HCT116 (cell line): Measurements from ENCODE around the gene TENM4. TPM values are rescaled to one million over a fixed set of nuclear protein-coding genes. Genes with fewer than 3 reads are reported as not detected.

Experiments
- ATAC-seq: fragments of 200-7000 bp; cut with Tn5 transposase; 2 replicates; pipeline ENCODE4 v1.9.1; 2020; ENCODE audit warnings: mild to moderate bottlenecking, moderate library complexity
- BruUV-seq: library from RNA; stranded (reverse); fragments of 400-500 nt; replicated peaks from 2 replicates; lab custom pipeline; 2021; lab: Mats Ljungman, UMichigan
- CTCF ChIA-PET: fragments of 300-600 bp; sonication (Branson Sonifier 250); formaldehyde crosslinking; loops from one replicate; lab custom pipeline; 2021; ENCODE audit warnings: antibody characterized with exemption; lab: Charles Lee
- POLR2A ChIA-PET: fragments of 300-600, 350-600 bp; sonication (Branson Sonifier 250); formaldehyde crosslinking; loops from one replicate; lab custom pipeline; 2021; ENCODE audit warnings: antibody characterized with exemption; lab: Charles Lee
- RAD21 ChIA-PET, 2 experiments: fragments of 300-600 bp; sonication (Branson Sonifier 250); formaldehyde crosslinking; loops; one replicate each; lab custom pipeline; 2023; ENCODE audit warnings: low total read pairs in 2 of 2; ENCODE audit not compliant: uncharacterized antibody in 2 of 2, unreplicated experiment in 2 of 2, low non-redundant PET in 1 of 2; lab: Charles Lee
- DNase-seq: peaks from one replicate; pipeline ENCODE4 v3.0.0-alpha.2; 2010; ENCODE audit warnings: low read depth, low spot score
- H2AFZ ChIP-seq: fragments of 200-600 bp; shearing (Covaris generic), sonication (generic); 2 replicates; pipeline ENCODE4 v1.6.1; 2017; ENCODE audit warnings: low read depth, mixed run types, mixed read lengths, antibody characterized with exemption, low read length; ENCODE audit not compliant: poor library complexity, severe bottlenecking
- H3K27ac ChIP-seq: 2 replicates; pipeline ENCODE4 v1.5.1; 2012; ENCODE audit warnings: low read depth, low read length
- H3K27me3 ChIP-seq: fragments of 200-600 bp; sonication (generic); 2 replicates; pipeline ENCODE4 v1.6.1; 2016; ENCODE audit warnings: mixed run types, low read length, mixed read lengths; ENCODE audit not compliant: insufficient read depth
- H3K36me3 ChIP-seq, 2 experiments: fragments of 200-500 bp in 1 of 2; fragments of 200-600 bp in 1 of 2; sonication (Bioruptor generic) in 1 of 2; sonication (generic) in 1 of 2; 2 replicates each; pipeline versions ENCODE4 v1.5.1 to v1.6.1; 2014 to 2016; ENCODE audit warnings: low read length in 2 of 2, inconsistent platforms in 1 of 2, mixed read lengths in 1 of 2, mixed run types in 1 of 2; ENCODE audit not compliant: insufficient read depth in 2 of 2, control insufficient read depth in 1 of 2
- H3K4me1 ChIP-seq, 2 experiments: fragments of 200-600 bp in 1 of 2; sonication (generic) in 1 of 2; 2 replicates each; pipeline versions ENCODE4 v1.5.1 to v1.6.1; 2012 to 2017; ENCODE audit warnings: low read length in 2 of 2, inconsistent platforms in 1 of 2, mild to moderate bottlenecking in 1 of 2, mixed read lengths in 1 of 2, mixed run types in 1 of 2, moderate library complexity in 1 of 2; ENCODE audit not compliant: insufficient read depth in 2 of 2, control insufficient read depth in 1 of 2
- H3K4me2 ChIP-seq: fragments of 200-600 bp; sonication (generic); 2 replicates; pipeline ENCODE4 v1.6.1; 2017; ENCODE audit warnings: mixed run types, low read length, mixed read lengths
- H3K4me3 ChIP-seq, 2 experiments: fragments of 200-600 bp in 1 of 2; sonication (generic) in 1 of 2; replicated peaks in 1 of 2; 2 replicates each; pipeline ENCODE4 v1.5.1; 2011 to 2016; ENCODE audit warnings: low read length in 2 of 2, control low read depth in 1 of 2, low read depth in 1 of 2, mild to moderate bottlenecking in 1 of 2, mixed read lengths in 1 of 2, mixed run types in 1 of 2
- H3K79me2 ChIP-seq: fragments of 200-600 bp; sonication (generic); 2 replicates; pipeline ENCODE4 v1.6.1; 2017; ENCODE audit warnings: mild to moderate bottlenecking, mixed run types, low read length, moderate library complexity, mixed read lengths; ENCODE audit not compliant: insufficient read depth
- H3K9ac ChIP-seq: fragments of 200-600 bp; sonication (generic); 2 replicates; pipeline ENCODE4 v1.6.1; 2016; ENCODE audit warnings: low read length, mixed read lengths
- H3K9me2 ChIP-seq: fragments of 200-600 bp; sonication (generic), shearing (Covaris generic); 2 replicates; pipeline ENCODE4 v1.6.1; 2017; ENCODE audit warnings: mixed run types, mild to moderate bottlenecking, moderate library complexity; ENCODE audit not compliant: insufficient read depth
- H3K9me3 ChIP-seq, 2 experiments: fragments of 200-500 bp in 1 of 2; fragments of 200-600 bp in 1 of 2; sonication (Bioruptor generic) in 1 of 2; sonication (generic) in 1 of 2; 2 replicates each; pipeline ENCODE4 v1.6.1; 2014 to 2017; ENCODE audit warnings: low read length in 2 of 2, mixed read lengths in 2 of 2, inconsistent platforms in 1 of 2, low read depth in 1 of 2, mild to moderate bottlenecking in 1 of 2, mixed run types in 1 of 2, moderate library complexity in 1 of 2; ENCODE audit not compliant: control insufficient read depth in 1 of 2, insufficient read depth in 1 of 2
- H4K20me1 ChIP-seq: fragments of 200-600 bp; sonication (generic), shearing (Covaris generic); 2 replicates; pipeline ENCODE4 v1.6.1; 2017; ENCODE audit warnings: mixed run types, mild to moderate bottlenecking, moderate library complexity; ENCODE audit not compliant: insufficient read depth
- CBX3 ChIP-seq: IDR thresholded peaks from 2 replicates; pipeline ENCODE4 v1.6.1; 2012; ENCODE audit warnings: low read depth
- CEBPB ChIP-seq: IDR thresholded peaks from 2 replicates; pipeline ENCODE4 v1.6.1; 2012; ENCODE audit warnings: low read depth
- EGR1 ChIP-seq: IDR thresholded peaks from 2 replicates; pipeline ENCODE4 v1.6.1; 2012; ENCODE audit warnings: low read depth
- ELF1 ChIP-seq: IDR thresholded peaks from 2 replicates; pipeline ENCODE4 v1.6.1; 2012; ENCODE audit warnings: low read depth, borderline replicate concordance
- EZH2 ChIP-seq: fragments of 200-600 bp; sonication (generic); IDR thresholded peaks from 2 replicates; pipeline ENCODE4 v1.6.1; 2017; ENCODE audit warnings: antibody characterized with exemption, mixed run types
- EZH2phosphoT487 ChIP-seq: fragments of 200-600 bp; IDR thresholded peaks from 2 replicates; pipeline ENCODE4 v1.6.1; 2018; ENCODE audit warnings: antibody characterized with exemption, borderline replicate concordance
- FOSL1 ChIP-seq: IDR thresholded peaks from 2 replicates; pipeline ENCODE4 v1.6.1; 2012; ENCODE audit warnings: low read depth
- JUND ChIP-seq: IDR thresholded peaks from 2 replicates; pipeline ENCODE4 v1.6.1; 2012
- RAD21 ChIP-seq: IDR thresholded peaks from 2 replicates; pipeline ENCODE4 v1.6.1; 2012; ENCODE audit warnings: low read depth, mild to moderate bottlenecking
- SIN3A ChIP-seq: IDR thresholded peaks from 2 replicates; pipeline ENCODE4 v1.6.1; 2012; ENCODE audit warnings: low read depth
- SP1 ChIP-seq: IDR thresholded peaks from 2 replicates; pipeline ENCODE4 v1.6.1; 2012; ENCODE audit warnings: low read depth
- SRF ChIP-seq: IDR thresholded peaks from 2 replicates; pipeline ENCODE4 v1.6.1; 2012; ENCODE audit warnings: low read depth
- TCF7L2 ChIP-seq: IDR thresholded peaks from 2 replicates; pipeline ENCODE4 v1.7.0; 2011; ENCODE audit warnings: borderline replicate concordance, inconsistent platforms; ENCODE audit not compliant: insufficient read depth, insufficient read length; ENCODE audit errors: extremely low read depth
- YY1 ChIP-seq: IDR thresholded peaks from 2 replicates; pipeline ENCODE4 v1.6.1; 2011; ENCODE audit warnings: low read length, low read depth, moderate library complexity, mild to moderate bottlenecking; ENCODE audit not compliant: insufficient replicate concordance; ENCODE audit errors: extremely low read depth
- ZNF274 ChIP-seq: fragments of 200-500 bp; sonication (Bioruptor generic); IDR thresholded peaks from 2 replicates; pipeline ENCODE4 v1.6.1; 2014; ENCODE audit warnings: mild to moderate bottlenecking, low read depth, low read length, inconsistent platforms
- intact Hi-C: fragments of 100-400 bp; cut with micrococcal nuclease; formaldehyde crosslinking; loops from 2 replicates; pipeline ENCODE4 v1.10.0; 2022
- total RNA-seq: library from RNA; stranded (reverse); gene quantifications from one replicate; pipeline ENCODE4 v1.2.1, GENCODE V29; 2021; ENCODE audit not compliant: unreplicated experiment
- TF ChIP-seq, protein P1 (sequence below): IDR thresholded peaks from 2 replicates; pipeline ENCODE4 v1.6.1; 2012; ENCODE audit warnings: low read depth
- TF ChIP-seq, protein P2 (sequence below): IDR thresholded peaks from 2 replicates; pipeline ENCODE4 v1.6.1; 2012
- TF ChIP-seq, protein P3 (sequence below): IDR thresholded peaks from 2 replicates; pipeline ENCODE4 v1.6.1; 2012

Gene TENM4
- total RNA-seq, 1 experiment from 2014 or later, result 0.05 TPM

DNA sequence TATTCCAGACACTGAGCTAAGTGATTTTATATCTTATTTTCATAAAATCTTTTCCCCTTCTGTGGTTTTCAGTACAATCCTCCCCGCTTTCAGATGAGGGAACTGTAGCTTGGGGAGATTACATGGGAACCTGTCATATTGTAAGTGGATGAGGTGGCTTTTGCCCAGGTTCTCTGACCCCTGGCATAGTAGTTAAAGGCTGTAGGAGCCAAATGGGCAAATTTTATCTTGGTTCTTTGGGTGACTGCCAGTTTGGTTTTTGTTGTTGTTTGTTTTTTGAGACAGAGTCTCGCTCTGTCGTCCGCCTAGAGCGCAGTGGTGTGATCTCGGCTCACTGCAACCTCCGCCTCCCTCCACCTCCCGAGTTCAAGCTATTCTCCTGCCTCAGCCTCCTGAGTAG lies 454.5 kb downstream of the TENM4 start:
- no peak for DNase-seq
- H3K27me3 ChIP-seq, result peaks cover 1% of the 10 kb centered on the region; the same call in 1 of the 2 replicates
- BruUV-seq, result no TSS peak

DNA sequence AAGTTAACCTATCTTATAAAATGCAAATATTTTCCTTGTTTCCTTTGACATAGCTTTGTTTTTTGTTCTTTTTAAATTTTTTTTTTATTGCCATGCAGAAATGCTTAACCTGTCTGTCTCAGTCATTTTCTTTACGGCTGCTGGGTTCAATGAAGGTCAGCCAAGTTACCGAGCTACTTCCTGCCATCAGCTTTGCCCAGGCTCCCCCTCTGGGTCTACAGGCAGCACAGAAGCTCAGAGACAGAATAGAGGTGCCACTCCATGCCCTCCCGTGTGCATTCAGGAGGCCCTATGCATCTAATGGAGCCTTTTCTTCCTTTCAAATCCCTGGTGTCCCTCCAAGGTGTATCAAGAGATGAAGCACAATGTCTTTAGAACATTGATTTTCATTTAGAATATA lies 455.2 kb downstream of the TENM4 start:
- H3K27me3 ChIP-seq, result no peaks in the 10 kb centered on the region; the same call in 1 of the 2 replicates
- ChIA-PET CTCF (no interaction called here), RAD21 (no interaction called here), POLR2A (no interaction called here)
- ATAC-seq (no peak), DNase-seq (no peak)
- H3K4me1 ChIP-seq, result no peaks in the 10 kb centered on the region
- no peaks in the 10 kb centered on the region for H3K36me3 ChIP-seq
- H3K27ac ChIP-seq, result no peak overlapping the region
- no peak overlapping the region for H3K4me2 ChIP-seq
- no peak overlapping the region for H2AFZ ChIP-seq
- BruUV-seq, result no TSS peak
- no peaks in the 10 kb centered on the region for H3K79me2 ChIP-seq
- no peaks in the 10 kb centered on the region for H3K9me3 ChIP-seq
- no peaks in the 10 kb centered on the region for H4K20me1 ChIP-seq
- no peaks in the 10 kb centered on the region for H3K9me2 ChIP-seq
- H3K9ac ChIP-seq, result no peak overlapping the region
- H3K4me3 ChIP-seq, result no peak overlapping the region
- intact Hi-C loops, result no loop called here
- TF ChIP-seq SP1, result no peak
- TF ChIP-seq CBX3, result no peak
- TF ChIP-seq, protein P1, sequence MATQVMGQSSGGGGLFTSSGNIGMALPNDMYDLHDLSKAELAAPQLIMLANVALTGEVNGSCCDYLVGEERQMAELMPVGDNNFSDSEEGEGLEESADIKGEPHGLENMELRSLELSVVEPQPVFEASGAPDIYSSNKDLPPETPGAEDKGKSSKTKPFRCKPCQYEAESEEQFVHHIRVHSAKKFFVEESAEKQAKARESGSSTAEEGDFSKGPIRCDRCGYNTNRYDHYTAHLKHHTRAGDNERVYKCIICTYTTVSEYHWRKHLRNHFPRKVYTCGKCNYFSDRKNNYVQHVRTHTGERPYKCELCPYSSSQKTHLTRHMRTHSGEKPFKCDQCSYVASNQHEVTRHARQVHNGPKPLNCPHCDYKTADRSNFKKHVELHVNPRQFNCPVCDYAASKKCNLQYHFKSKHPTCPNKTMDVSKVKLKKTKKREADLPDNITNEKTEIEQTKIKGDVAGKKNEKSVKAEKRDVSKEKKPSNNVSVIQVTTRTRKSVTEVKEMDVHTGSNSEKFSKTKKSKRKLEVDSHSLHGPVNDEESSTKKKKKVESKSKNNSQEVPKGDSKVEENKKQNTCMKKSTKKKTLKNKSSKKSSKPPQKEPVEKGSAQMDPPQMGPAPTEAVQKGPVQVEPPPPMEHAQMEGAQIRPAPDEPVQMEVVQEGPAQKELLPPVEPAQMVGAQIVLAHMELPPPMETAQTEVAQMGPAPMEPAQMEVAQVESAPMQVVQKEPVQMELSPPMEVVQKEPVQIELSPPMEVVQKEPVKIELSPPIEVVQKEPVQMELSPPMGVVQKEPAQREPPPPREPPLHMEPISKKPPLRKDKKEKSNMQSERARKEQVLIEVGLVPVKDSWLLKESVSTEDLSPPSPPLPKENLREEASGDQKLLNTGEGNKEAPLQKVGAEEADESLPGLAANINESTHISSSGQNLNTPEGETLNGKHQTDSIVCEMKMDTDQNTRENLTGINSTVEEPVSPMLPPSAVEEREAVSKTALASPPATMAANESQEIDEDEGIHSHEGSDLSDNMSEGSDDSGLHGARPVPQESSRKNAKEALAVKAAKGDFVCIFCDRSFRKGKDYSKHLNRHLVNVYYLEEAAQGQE, result no peak
- no peak for TF ChIP-seq YY1
- no peak for TF ChIP-seq EZH2phosphoT487
- no peak for TF ChIP-seq JUND
- no peak for TF ChIP-seq ELF1
- TF ChIP-seq EGR1, result no peak
- TF ChIP-seq SIN3A, result no peak
- TF ChIP-seq RAD21, result no peak
- no peak for TF ChIP-seq FOSL1
- TF ChIP-seq, protein P2, sequence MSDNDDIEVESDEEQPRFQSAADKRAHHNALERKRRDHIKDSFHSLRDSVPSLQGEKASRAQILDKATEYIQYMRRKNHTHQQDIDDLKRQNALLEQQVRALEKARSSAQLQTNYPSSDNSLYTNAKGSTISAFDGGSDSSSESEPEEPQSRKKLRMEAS, result no peak
- no peak for TF ChIP-seq TCF7L2
- TF ChIP-seq EZH2, result no peak
- no peak for TF ChIP-seq CEBPB
- TF ChIP-seq ZNF274, result no peak
- no peak for TF ChIP-seq SRF

More for the DNA sequence above, 454.5 kb downstream of the TENM4 start:
- TF ChIP-seq JUND (no peak), ELF1 (no peak)
- TF ChIP-seq, protein P3, sequence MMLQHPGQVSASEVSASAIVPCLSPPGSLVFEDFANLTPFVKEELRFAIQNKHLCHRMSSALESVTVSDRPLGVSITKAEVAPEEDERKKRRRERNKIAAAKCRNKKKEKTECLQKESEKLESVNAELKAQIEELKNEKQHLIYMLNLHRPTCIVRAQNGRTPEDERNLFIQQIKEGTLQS, result no peak
- no peaks in the 10 kb centered on the region for H4K20me1 ChIP-seq
- no peak for ATAC-seq
- intact Hi-C loops, result no loop called here
- no peaks in the 10 kb centered on the region for H3K9me3 ChIP-seq
- no peaks in the 10 kb centered on the region for H3K79me2 ChIP-seq
- no peaks in the 10 kb centered on the region for H3K36me3 ChIP-seq
- H3K4me3 ChIP-seq, result no peak overlapping the region
- ChIA-PET RAD21 (no interaction called here), CTCF (no interaction called here), POLR2A (no interaction called here)
- no peak overlapping the region for H3K9ac ChIP-seq
- no peak overlapping the region for H2AFZ ChIP-seq
- H3K9me2 ChIP-seq, result no peaks in the 10 kb centered on the region
- no peak overlapping the region for H3K4me2 ChIP-seq
- no peaks in the 10 kb centered on the region for H3K4me1 ChIP-seq
- H3K27ac ChIP-seq, result no peak overlapping the region
